OCI-LY7 (cell line): ENCODE measurements around the gene SECISBP2L. TPM values are rescaled to one million over a fixed set of nuclear protein-coding genes. Genes with fewer than 3 reads are reported as not detected.

Experiments
- BruUV-seq: library from RNA; stranded (reverse); fragments of 400-500 nt; replicated peaks from 2 replicates; lab custom pipeline; 2021; lab: Mats Ljungman, UMichigan
- CTCF ChIA-PET: fragments of 300-600 bp; sonication (Branson Sonifier 250); formaldehyde crosslinking; loops from one replicate; lab custom pipeline; 2022; ENCODE audit warnings: antibody characterized with exemption; ENCODE audit not compliant: unreplicated experiment; lab: Charles Lee
- POLR2A ChIA-PET: fragments of 300-600 bp; sonication (Branson Sonifier 250); formaldehyde crosslinking; loops from one replicate; lab custom pipeline; 2022; ENCODE audit warnings: antibody characterized with exemption; lab: Charles Lee
- DNase-seq: peaks from one replicate; pipeline ENCODE4 v3.0.0-alpha.2; 2015; ENCODE audit warnings: low spot score
- H2AFZ ChIP-seq: fragments of 200-600 bp; sonication (generic), shearing (Covaris generic); 2 replicates; pipeline ENCODE4 v1.6.1; 2014; ENCODE audit warnings: mild to moderate bottlenecking, antibody characterized with exemption, low read length, moderate library complexity
- H3K27ac ChIP-seq: fragments of 200-600 bp; sonication (generic); 2 replicates; pipeline ENCODE4 v1.5.1; 2014; ENCODE audit warnings: mixed run types, low read depth, mild to moderate bottlenecking, moderate library complexity, low read length, inconsistent platforms; ENCODE audit not compliant: poor library complexity, severe bottlenecking
- H3K36me3 ChIP-seq: fragments of 200-600 bp; sonication (generic); 2 replicates; pipeline ENCODE4 v1.6.1; 2014; ENCODE audit warnings: mild to moderate bottlenecking, antibody characterized with exemption, low read length, moderate library complexity, mixed read lengths; ENCODE audit not compliant: insufficient read depth
- H3K4me1 ChIP-seq: fragments of 200-600 bp; sonication (generic); 2 replicates; pipeline ENCODE4 v1.5.1; 2014; ENCODE audit warnings: mild to moderate bottlenecking, low read length; ENCODE audit not compliant: insufficient read depth, poor library complexity, severe bottlenecking
- H3K4me2 ChIP-seq: fragments of 200-600 bp; sonication (generic); 2 replicates; pipeline ENCODE4 v1.6.1; 2014; ENCODE audit warnings: mild to moderate bottlenecking, low read length
- H3K4me3 ChIP-seq: fragments of 200-600 bp; sonication (generic); 2 replicates; pipeline ENCODE4 v1.5.1; 2014; ENCODE audit warnings: mild to moderate bottlenecking, low read depth, low read length; ENCODE audit not compliant: poor library complexity, severe bottlenecking
- H3K79me2 ChIP-seq: fragments of 200-600 bp; sonication (generic); 2 replicates; pipeline ENCODE4 v1.6.1; 2016; ENCODE audit warnings: low read depth, mild to moderate bottlenecking, low read length, moderate library complexity, mixed read lengths; ENCODE audit not compliant: insufficient read depth
- H3K9me2 ChIP-seq: fragments of 200-600 bp; sonication (generic); 2 replicates; pipeline ENCODE4 v1.6.1; 2016; ENCODE audit warnings: mild to moderate bottlenecking, low read length, mixed read lengths; ENCODE audit not compliant: insufficient read depth
- H3K9me3 ChIP-seq: fragments of 200-600 bp; sonication (generic); 2 replicates; pipeline ENCODE4 v1.6.1; 2014; ENCODE audit warnings: mild to moderate bottlenecking, mixed run types, low read length, mixed read lengths
- H4K20me1 ChIP-seq: fragments of 200-600 bp; sonication (generic); 2 replicates; pipeline ENCODE4 v1.6.1; 2014; ENCODE audit warnings: mild to moderate bottlenecking, antibody characterized with exemption, low read length, moderate library complexity, mixed read lengths; ENCODE audit not compliant: insufficient read depth
- EZH2phosphoT487 ChIP-seq: fragments of 200-600 bp; sonication (generic); IDR thresholded peaks from 2 replicates; pipeline ENCODE4 v1.6.1; 2018; ENCODE audit warnings: low read depth, borderline replicate concordance, mild to moderate bottlenecking, mixed run types, antibody characterized with exemption, low read length, moderate library complexity, mixed read lengths
- intact Hi-C: fragments of 100-400 bp; cut with micrococcal nuclease; formaldehyde crosslinking; loops from one replicate; pipeline ENCODE4 v1.10.0; 2022; ENCODE audit not compliant: unreplicated experiment
- total RNA-seq, 2 experiments: library from RNA; depleted of rRNA in 1 of 2; stranded (reverse); fragments of >200 nt in 1 of 2; shearing (Covaris generic) in 1 of 2; gene quantifications; 2 replicates each; pipeline ENCODE4 v1.2.3, GENCODE V29; 2014 to 2022
- TF ChIP-seq, protein P1 (sequence below): fragments of 200-600 bp; sonication (generic); conservative IDR thresholded peaks from 2 replicates; pipeline ENCODE4 v1.5.1; 2014; ENCODE audit warnings: mild to moderate bottlenecking, antibody characterized with exemption, low read length, moderate library complexity, mixed read lengths

Gene SECISBP2L
- total RNA-seq, 2 experiments from 2014 or later = 15.4 to 26.3 TPM

DNA sequence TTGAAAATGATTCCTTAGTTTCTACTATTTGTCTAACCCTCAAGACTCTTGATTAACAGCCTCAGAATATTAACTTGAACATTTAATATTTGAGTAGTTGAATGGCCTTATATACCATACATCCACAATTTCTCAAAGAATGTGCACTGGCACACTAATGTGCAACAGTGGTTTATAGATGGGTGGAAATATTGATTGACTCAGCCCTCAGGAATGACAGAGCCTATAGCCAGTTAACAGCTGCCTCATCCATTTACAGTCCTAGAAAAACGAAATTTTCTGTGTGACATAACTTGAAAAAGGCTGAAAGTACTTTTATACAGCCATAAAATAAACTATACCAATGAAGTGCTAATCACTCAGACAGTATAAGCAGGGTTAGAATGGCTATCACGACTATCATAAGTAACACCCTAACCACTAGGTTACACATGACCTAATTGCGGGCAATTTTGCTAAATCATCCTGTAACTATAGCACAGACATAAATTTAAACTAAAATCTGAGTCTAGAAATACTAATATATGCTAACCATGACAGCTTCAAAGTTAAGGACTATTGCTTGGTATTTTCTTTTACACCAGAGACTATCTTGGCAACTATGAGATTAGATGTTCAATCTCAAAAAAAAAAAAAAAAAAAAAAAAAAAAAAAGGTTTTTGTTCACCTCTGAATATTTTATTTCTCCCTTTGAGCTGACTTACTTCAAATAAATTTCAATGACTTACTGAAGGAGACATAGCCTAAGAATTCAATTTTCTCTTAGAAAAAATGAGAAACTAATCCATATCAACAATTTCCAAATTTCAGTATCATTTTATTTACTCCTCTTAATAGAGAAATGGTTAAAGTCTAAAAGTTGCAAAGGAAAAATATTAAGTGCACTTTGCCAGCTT is 9.3 kb downstream of the SECISBP2L start:
- H2AFZ ChIP-seq = no peak overlapping the region
- no peak overlapping the region for H3K4me2 ChIP-seq
- H3K79me2 ChIP-seq = peaks cover 31% of the 10 kb centered on the region; the same call in 1 of the 2 replicates
- CTCF ChIA-PET = no interaction called here
- no TSS peak for BruUV-seq
- no peaks in the 10 kb centered on the region for H4K20me1 ChIP-seq
- H3K4me3 ChIP-seq = no peak overlapping the region
- POLR2A ChIA-PET = interaction anchor here (0.6 to 1.3 kb wide), 4 partner anchors 8 to 1039 kb away, joined by 3 read pairs; no protein-coding TSS in a partner anchor
- H3K9me2 ChIP-seq = no peaks in the 10 kb centered on the region
- no peak overlapping the region for H3K27ac ChIP-seq
- H3K36me3 ChIP-seq = peaks cover 26% of the 10 kb centered on the region
- H3K4me1 ChIP-seq = no peaks in the 10 kb centered on the region
- intact Hi-C loops = no loop called here
- no peaks in the 10 kb centered on the region for H3K9me3 ChIP-seq
- TF ChIP-seq, protein P1, sequence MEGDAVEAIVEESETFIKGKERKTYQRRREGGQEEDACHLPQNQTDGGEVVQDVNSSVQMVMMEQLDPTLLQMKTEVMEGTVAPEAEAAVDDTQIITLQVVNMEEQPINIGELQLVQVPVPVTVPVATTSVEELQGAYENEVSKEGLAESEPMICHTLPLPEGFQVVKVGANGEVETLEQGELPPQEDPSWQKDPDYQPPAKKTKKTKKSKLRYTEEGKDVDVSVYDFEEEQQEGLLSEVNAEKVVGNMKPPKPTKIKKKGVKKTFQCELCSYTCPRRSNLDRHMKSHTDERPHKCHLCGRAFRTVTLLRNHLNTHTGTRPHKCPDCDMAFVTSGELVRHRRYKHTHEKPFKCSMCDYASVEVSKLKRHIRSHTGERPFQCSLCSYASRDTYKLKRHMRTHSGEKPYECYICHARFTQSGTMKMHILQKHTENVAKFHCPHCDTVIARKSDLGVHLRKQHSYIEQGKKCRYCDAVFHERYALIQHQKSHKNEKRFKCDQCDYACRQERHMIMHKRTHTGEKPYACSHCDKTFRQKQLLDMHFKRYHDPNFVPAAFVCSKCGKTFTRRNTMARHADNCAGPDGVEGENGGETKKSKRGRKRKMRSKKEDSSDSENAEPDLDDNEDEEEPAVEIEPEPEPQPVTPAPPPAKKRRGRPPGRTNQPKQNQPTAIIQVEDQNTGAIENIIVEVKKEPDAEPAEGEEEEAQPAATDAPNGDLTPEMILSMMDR = no peak
- TF ChIP-seq EZH2phosphoT487 = no peak
- DNase-seq = no peak

DNA sequence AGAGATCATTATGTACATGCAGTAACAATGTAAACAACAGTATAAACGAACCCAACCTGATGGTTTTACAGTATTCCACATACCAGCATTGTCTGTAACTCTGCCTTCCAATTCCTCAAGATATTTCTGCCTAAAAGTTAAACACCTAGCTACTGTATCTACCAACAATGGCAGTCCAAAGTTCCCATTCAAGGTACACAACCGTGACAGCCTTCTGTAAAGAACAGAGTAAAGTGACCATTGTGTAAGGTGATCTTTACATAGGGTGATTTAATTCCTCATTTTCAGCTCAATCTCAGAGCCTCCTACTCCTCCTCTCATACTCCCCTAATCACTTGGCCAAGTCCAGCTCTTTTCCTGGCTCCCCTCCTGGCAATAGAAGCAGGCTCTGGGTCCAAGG is 10.4 kb downstream of the SECISBP2L start:
- intact Hi-C loops = no loop called here
- H2AFZ ChIP-seq = no peak overlapping the region
- no peaks in the 10 kb centered on the region for H4K20me1 ChIP-seq
- peaks cover 26% of the 10 kb centered on the region for H3K36me3 ChIP-seq
- CTCF ChIA-PET = no interaction called here
- TF ChIP-seq, protein P1 = no peak
- TF ChIP-seq EZH2phosphoT487 = no peak
- no peaks in the 10 kb centered on the region for H3K4me1 ChIP-seq
- H3K79me2 ChIP-seq = peaks cover 20% of the 10 kb centered on the region; the same call in 1 of the 2 replicates
- DNase-seq = no peak
- H3K27ac ChIP-seq = no peak overlapping the region
- H3K4me3 ChIP-seq = no peak overlapping the region
- no peak overlapping the region for H3K4me2 ChIP-seq
- no TSS peak for BruUV-seq
- no peaks in the 10 kb centered on the region for H3K9me2 ChIP-seq
- POLR2A ChIA-PET = interaction anchor here (0.7 to 0.9 kb wide), 2 partner anchors 11 to 24 kb away, joined by 3 read pairs; no protein-coding TSS in a partner anchor
- no peaks in the 10 kb centered on the region for H3K9me3 ChIP-seq
